GOT3 (cell line): ENCODE measurements around the gene PLEKHG3.
"Not testable (repeated sequence)": the region's sequence is repeated elsewhere in the genome, so short reads cannot be mapped to it uniquely, and the experiment has no call there.

Experiments
- DNase-seq: peaks from one replicate; lab custom pipeline; 2025; ENCODE audit warnings: mixed read lengths; lab: John Stamatoyannopoulos, UW

Gene PLEKHG3

DNA sequence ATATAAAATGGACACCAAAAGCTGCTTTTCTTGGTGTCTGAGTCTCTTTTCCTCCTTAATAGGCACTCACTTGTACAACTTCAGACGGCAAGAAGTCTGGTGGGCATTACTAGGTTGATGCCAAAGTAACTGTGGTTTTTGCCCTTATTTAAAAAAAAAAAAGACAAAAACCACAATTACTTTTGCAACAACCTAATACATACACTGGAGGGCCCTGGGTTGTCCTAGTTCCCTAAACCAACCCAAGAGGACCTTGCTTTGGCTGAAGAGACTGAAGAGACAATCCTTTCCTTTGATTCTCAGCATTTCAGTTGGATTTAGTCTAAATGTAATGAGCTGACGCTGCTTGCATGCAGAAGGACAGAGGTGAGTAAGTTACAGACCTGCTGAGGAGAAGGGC is 16.2 kb upstream of the PLEKHG3 start:
- no peak for DNase-seq

DNA sequence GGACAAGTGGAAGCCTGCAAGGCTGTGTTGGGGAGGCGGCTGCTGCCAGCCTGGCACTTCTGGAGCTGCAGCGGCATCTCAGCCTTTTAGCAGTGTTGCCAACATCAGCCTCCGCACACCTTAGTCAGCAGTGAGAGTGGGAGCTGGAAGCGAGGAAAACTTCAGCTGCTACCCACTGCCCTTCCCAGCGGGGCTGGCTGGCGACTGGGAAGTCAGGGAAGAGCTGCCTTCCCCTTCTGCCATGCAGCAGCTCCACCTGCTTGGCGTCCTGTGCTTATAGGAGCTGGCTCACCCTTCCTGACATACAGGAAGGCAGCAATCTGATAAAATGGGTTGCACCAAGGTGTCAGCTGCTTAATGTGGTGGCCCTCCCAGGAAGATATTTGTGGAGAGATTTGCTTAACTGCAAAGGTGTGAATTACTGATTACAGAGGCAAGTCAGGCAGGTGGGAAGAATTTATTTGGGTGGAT is 15.4 kb upstream of the PLEKHG3 start:
- DNase-seq = no peak

DNA sequence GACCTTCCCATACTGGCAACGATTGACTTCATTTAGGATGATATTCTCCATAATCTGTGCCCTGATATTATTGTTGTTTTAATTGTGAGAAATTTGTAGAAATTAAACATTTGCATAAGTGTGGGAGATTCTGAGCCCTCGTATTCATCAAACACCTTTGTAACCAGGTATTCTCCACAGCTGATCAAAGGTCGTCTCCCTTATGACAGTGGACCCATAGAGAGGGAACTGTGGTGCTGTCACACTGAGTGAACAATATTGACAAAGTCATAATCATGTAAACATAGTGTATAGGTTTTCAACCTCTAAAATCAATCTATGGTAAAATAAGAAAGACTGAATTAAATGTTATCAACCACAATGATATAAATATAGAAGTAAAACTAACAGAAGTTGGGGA is 14.9 kb upstream of the PLEKHG3 start:
- no peak for DNase-seq

DNA sequence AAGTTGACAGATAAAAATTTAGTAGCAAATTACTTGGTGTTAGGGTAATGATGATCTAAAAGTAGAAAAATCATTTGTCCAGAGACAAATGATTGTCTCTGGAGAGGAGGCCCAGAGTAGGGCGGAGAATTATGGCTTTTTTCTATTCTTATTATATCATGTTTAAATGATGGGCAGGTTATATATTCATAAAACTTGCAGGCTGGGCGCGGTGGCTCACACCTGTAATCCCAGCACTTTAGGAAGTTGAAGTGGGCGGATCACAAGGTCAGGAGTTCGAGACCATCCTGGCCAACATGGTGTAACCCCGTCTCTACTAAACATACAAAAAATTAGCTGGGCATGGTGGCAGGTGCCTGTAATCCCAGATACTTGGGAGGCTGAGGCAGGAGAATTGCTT is 13.6 kb upstream of the PLEKHG3 start:
- DNase-seq = not testable (repeated sequence)

DNA sequence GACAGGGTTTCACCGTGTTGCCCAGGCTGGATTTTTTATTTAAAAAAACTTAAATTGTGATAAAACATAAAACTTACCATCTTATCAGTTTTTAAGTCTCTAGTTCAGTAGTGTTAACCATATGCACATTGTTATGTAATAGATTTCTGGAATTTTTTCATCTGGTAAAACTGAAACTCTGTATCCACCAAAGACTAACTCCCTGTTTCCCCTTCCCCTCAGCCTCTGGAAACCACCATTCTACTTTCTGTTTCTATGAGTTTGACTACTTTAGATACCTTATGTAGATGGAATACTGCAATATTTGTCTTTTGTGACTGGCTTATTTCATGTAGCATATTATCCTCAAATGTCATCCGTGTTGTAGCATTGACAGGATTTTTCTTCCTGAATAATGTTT is 12.8 kb upstream of the PLEKHG3 start:
- DNase-seq = no peak

DNA sequence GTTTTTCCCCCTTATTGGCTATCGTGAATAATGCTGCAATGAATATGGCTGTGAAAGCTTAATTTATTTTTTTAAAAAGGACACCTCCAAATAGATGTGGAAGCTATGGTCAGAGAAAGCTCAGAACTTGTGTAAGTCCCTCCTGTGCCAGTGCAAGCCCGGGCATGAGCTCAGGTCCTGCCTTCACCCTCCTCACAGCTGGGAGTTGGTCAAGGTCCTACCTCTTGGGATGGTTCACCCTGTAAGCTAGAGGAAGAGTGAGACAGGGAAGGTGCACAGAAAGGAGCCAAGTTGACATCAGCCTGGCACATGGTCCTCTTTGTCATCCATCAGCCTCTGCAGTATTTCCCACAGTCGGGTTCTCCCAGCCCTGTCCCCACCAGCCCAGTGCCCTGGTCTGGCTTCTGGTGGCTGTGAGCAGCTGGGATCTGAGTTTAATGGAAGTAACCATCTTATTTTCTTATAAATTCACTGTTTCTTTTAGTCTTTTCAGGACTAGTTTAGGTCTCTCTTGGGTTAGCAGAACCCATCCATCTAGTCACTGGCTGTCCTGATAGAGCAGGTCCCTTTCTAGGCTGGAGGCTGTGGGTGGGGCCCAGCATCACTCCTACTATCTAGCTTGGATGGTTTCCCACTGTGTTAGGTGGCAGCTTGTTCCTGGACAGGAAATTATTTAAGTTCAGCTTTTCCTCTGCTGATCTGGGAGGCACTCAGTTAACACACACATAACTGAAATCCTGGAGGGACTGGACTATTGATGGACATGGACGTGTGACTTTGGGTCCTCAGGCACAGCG is 11.8 kb upstream of the PLEKHG3 start:
- no peak for DNase-seq

DNA sequence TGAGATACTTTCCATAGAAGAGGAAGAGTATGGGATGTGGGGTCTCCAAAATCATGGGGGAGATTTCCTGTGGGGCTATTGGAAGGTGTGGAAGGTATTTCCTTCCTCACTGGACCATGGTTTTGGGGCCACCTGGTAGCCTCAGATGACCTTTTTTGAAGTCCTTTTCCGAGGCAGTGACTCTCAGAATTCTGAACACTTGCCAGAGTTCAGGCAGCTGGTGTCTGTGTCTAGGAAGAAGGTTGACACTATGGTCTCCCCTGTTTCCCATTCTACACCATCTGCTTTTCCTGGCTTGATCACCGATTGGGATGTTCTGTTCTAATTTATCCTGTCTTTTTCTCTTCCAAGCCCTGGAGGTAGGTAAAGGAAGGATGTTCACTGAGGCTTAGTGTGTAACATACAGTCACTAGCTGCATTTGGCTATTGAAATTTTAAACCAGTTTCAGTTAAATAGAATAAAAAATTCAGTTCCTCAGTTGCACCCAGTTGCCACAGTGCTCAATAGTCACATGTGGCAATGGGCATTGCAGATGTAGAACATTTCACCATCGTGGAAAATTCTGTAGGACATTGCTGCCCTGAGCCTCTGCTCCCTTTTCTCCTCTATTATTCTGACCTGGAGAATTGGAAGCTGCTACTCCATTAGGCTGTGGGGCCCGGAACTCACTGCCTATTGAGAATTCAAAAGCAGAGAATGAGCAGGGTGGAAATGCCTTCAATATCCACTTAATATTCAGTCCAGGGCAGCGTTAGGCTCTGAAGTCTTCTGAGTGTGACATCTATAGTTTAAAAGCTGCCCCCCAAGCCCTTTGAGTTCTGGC is 11.0 kb upstream of the PLEKHG3 start:
- no peak for DNase-seq

DNA sequence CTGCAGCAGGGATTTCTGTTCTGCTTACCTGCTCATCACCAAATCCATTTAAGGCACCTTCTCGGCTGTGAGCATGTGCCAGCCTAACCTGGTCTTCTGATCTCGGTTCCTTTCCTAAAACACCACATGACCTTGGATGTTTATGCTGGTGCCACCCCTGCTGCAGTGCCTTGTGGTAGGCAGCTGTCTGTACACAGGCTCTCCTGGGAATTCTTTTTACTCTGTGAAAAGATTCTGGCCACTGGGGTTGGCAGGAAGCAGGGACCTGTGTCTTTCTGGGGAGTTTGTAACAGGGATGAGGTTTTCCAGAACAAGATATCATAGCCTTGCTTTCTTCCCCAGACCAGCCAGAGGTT is 10.4 kb upstream of the PLEKHG3 start:
- no peak for DNase-seq

DNA sequence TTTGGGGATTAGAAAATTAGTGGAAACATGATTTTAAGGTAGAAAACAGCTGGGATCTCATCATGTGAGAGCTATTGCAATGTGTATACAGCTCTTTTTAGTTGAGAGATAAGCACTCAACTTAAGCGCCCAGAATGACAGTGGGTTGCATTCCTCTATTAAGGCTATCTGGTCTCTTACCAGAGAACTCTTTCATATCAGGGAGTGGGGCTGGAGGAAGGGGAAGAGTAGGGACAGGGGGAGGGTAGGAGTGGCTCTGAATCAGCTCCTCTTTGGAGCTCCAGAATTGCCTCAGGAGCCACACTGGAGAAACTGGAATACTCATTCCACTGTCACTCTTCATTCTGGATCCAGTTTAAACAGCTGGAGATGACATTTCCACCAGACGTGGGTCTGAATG is 9.2 kb upstream of the PLEKHG3 start:
- DNase-seq = no peak

DNA sequence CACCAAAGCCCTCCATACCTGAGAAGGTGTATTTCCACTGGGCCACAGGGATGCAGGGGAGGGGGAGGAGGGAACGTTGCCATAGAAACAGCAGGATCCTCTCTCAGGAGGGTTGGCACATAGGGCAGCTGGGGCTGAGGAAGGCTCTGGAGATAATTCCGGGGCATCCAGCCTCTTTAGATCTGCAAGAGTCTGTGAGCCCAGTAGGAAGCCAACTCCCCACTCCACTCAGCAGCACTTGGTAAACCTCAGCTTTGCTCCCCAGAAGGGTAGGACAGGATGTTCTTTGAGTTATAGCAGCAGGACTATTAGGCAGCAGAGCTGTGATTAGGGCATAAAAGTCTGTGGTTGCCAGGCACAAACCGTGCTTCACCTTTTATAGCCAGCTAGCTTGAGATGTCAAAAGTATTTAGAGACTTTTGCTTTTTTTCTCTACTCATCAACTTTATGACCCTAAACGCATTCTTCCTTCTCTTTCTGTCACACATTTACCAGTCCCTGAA is 7.8 kb upstream of the PLEKHG3 start:
- no peak for DNase-seq

DNA sequence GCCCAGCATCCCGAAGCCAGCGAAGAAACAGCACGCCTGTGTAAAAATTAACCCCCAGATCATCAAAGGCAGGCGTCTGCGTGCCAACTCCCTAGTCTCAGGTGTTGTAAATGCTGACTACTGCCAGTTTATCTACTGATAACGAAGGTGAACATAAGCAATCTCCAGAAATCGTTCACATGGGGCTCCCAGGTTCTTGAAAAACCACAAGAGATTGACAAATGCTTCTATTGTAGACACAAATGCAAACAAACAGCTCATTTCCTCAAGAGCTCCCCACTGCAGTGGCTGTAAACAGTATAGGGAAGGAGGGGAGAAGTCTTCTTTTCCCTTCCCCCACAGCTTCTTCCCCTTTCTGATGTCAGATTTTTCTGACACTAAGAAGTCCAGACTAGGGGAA is 5.3 kb upstream of the PLEKHG3 start:
- no peak for DNase-seq

DNA sequence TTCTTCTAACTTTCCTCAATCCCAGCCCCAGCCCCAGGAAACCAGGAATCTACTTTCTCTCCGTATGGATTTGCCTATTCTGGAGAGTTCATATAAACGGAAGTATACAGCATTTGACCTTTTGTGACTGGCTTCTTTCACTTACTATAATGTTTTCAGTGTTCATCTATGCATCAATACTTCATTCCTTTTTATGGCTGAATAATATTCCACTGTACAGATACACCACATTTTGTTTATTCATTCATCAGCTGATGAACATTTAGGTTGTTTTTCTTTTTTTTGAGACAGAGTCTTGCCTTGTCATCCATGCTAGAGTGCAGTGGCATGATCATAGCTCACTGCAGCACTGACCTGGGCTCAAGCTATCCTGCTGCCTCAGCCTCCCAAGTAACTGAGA is 3.9 kb upstream of the PLEKHG3 start:
- DNase-seq = no peak

DNA sequence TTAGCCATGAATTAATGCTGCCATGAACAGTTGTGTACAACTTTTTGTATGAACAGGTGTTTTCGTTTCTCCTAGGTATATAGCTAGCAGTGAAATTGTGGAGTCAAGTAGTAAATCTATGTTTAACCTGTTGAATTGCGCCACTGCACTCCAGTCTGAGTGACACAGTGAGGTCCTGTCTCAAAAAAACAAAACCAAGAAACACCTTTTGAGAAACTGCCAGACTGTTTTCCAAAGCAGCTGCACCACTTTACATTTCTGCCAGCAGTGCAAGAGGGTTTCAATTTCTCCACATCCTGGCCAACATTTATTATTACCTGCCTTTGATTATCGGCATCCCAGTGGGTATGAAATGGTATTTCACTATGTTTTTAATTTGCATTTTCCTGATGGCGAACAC is 3.3 kb upstream of the PLEKHG3 start:
- DNase-seq = no peak

DNA sequence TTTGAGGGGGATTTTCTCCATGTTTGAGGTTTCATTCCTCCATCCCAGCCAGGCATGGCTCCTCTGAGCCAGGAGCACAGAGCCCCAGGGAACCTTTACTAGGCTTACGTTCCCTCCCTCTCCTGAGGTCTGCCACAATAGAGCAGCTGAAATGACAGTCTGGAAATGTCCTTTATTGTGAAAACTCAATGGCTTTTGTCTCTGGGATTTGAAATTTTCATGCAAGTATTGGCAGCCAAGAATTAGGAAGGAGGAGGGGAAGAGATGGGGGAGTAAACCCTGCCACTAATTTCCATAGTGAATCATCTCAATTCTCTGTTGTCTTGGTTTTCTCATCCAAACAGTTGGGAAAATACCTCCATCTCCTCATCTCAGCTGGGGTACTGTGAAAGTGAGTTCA is 2.6 kb upstream of the PLEKHG3 start:
- no peak for DNase-seq

DNA sequence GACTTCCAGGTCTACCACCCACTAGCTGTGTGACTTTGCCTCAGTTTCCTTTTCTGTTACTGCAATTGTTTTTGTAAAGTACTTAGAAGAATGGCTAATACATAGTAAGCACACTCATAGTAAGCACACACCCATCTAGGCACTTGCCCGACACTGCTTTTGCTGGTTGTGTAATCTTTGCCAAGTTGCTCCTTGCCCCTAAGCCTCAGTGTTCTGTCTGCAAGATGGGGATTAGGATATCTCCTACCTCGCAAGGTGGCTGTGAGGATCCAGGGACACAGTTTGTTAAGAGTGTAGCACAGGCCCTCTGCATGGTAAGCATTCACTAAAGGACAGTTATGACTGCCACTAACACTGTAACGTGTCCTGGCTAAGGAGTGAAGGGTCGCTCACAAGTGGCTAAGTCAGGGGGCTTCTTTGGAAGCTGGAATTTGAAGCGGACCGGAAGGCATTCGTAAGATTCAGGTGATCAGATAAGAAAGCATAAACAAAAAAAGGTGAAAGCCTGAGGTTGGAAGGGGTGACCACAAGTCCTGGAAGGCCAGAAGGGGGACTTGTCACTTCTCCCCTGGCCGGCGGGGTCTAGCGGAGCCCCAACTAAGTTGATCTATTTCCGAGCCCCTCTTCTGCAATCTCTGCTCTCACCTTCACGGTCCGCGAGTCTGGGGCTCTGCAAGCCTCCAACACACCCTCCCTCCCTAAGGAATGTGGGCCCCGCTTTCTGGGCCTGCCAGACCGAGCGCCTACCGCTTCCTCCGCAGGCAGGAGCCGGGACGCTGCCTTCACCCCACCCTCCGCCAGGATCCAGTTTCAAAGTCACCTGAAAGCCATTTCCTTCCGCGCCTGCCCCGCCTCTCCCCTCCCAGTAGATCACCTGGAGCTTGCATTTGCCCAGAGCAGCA is 1.5 kb upstream of the PLEKHG3 start:
- DNase-seq = no peak

DNA sequence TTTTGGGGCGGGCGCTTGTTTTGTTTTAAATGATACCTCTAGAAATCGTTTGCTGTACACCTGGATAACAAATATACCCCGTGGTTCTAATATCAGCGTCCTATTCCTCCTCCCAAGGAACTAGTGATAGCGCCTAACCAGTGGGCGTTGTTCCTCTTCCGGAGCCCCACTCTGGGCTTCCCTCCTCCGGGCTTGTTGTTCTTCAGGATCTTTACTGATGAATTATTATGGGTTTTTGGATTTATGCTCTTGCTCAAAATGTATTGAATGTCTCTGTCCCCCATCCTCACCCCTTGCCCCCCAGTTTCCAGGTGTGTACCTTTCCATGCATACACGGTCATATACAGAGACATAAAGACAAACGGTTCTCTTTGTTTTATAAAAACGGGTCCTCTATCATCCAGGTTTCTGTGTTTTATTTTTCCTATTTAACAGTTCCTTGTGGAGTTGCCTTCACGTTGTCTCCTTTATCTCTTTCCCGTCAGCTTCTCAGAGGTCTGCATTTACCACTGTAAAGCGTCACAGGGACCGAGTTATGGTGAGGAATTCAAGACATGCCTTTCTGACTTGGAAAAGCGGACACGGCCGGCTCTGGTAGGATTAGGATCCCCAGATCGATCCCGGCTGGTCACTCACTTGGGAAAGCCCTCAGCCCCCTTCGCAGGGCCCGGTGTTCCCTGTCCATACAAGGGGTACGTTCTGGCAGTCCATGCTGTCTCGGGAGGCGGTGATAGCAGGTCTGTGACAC is 655 bp upstream of the PLEKHG3 start:
- no peak for DNase-seq

DNA sequence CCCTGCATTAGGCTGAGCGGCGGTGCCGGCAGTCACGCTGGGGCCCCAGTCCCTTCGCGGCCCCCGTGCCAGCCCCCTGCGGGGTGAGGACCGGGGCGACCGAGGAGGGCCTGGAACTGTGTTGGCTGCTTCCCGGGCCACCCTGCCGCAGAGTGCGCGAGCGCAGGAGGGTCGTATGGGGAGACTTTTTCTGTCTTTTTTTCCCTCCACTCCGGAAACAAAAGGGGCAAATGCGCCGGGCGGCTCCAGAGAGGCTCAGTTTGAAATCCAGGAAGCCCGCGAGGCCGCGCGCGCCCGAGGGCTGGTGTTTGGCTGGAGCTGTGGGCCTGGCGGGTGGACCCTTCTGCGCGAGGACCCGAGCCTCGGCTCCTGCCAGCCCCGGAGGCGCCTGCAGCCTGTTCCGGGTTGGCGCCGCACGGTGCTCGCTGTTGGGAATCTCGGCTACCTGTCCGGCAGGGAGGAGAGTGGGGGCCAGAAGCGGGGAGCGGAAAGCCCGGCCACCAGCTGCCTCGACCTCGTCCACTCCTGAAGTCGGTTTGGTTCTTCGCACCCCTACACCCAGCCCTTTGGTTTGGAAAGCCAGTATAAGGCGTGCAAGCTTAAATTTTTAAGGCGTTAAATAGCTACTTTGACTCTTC is 638 bp downstream of the PLEKHG3 start:
- DNase-seq = no peak

DNA sequence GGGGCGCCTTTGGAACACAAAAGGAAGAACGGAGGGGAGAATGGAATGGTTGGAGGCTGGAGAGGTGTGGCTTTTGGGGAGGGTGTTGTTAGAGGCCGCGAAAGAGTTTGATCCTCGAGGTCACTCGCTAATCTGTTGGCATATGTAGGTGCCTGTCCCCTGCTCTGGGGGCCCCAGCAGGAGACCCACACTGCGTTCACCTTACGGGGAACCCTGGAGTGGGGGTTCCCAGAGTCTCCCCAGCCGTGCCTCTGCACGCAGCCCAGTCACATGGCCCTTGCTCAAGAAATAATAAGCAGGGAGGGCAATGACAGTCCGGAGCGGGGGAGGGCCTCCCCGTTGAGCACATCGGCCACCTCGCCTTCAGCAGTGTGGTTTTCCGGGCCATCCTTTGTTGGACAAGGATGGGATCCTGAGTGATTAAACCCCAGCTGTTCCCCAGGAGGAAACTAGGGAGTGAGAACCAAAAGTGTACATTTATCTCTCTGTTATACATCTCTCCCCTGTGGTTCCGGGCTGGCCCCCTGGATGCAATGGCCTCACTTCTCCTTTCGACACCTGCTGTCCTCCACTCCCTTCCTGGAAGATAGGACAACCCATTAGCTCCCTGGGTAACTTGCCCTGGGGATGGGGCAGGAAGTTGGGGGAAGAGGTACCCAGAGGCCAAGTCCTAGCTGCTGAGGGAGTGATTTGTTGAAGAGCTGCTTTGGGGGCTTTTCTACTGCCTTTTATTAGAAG is 1.3 kb downstream of the PLEKHG3 start:
- DNase-seq = no peak

DNA sequence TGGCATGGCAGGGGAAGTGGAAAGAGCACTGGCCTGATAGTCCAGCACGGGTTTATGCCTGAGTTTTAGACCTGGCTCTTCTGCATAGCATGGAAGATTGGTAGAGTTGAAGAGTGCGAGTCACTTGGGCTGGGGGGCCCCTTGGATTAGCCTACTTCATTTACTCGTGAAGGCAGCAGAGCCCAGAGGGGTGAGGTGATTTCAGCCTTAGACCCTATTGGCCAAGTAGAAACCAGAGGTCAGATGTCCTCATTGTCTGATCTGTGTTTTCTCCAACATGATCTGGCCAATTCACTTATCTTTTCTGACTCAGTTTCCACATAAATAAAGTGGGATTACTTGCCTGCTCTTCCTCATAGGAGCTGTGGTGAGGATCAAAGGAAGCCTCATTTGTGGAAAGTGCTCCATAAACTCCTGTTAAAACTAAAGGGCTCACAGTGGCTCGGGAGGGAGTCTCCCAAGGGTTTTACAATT is 1.9 kb downstream of the PLEKHG3 start:
- DNase-seq = no peak

DNA sequence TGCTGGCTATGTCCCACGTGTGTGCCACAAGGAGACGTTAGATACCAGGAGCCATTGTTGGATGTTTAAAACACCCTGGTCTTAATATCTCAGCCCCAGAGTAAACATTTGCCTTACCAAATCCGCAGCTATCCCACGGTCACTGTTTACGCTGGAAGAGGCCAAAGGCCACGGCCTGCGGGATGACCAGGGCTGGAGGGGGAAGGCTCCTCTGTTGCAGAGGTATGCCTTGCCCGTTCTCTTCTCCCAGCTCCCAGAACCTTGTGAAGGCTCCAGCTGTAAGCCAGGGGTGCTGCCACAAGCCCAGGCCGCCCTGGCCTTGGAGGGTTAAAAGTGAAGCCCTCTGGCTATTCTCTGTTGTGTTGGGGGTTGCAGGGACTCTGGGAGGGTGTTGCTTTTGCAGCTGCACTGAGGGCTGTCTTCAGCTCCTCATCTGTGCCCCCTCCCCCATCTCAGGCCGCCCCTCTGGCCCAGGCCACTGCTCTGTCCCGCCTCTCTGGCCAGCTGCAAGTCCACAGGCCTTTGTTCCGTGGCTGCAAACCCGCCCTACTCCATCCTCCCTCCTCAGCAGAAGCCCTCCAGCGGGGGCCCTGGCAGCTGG is 2.5 kb downstream of the PLEKHG3 start:
- no peak for DNase-seq
